Ishikawa (cell line): ENCODE measurements around the gene ELL2.

Experiments
- CEBPB ChIP-seq: IDR thresholded peaks from 2 replicates; pipeline ENCODE4 v1.6.1; 2012
- CREB1 ChIP-seq: IDR thresholded peaks from 2 replicates; pipeline ENCODE4 v1.6.1; 2012; ENCODE audit warnings: low read depth
- EGR1 ChIP-seq: IDR thresholded peaks from 2 replicates; pipeline ENCODE4 v1.6.1; 2012
- EP300 ChIP-seq: IDR thresholded peaks from 2 replicates; pipeline ENCODE4 v1.6.1; 2012; ENCODE audit warnings: borderline replicate concordance
- FOXM1 ChIP-seq: IDR thresholded peaks from 2 replicates; pipeline ENCODE4 v1.6.1; 2012; ENCODE audit warnings: low read depth, borderline replicate concordance
- NFIC ChIP-seq: IDR thresholded peaks from 2 replicates; pipeline ENCODE4 v1.6.1; 2012
- RAD21 ChIP-seq: IDR thresholded peaks from 2 replicates; pipeline ENCODE4 v1.6.1; 2012; ENCODE audit warnings: low read depth
- TAF1 ChIP-seq: IDR thresholded peaks from 2 replicates; pipeline ENCODE4 v1.6.1; 2012; ENCODE audit warnings: low read depth, mild to moderate bottlenecking
- TCF12 ChIP-seq: IDR thresholded peaks from 2 replicates; pipeline ENCODE4 v1.6.1; 2012; ENCODE audit warnings: low read depth
- TEAD4 ChIP-seq: IDR thresholded peaks from 2 replicates; pipeline ENCODE4 v1.6.1; 2012
- YY1 ChIP-seq: IDR thresholded peaks from 2 replicates; pipeline ENCODE4 v1.6.1; 2012; ENCODE audit warnings: low read depth
- ZBTB7A ChIP-seq: IDR thresholded peaks from 2 replicates; pipeline ENCODE4 v1.6.1; 2012; ENCODE audit warnings: low read depth
- TF ChIP-seq, protein P1 (sequence below): IDR thresholded peaks from 2 replicates; pipeline ENCODE4 v1.6.1; 2012
- TF ChIP-seq, protein P2 (sequence below): IDR thresholded peaks from 2 replicates; pipeline ENCODE4 v1.6.1; 2012; ENCODE audit warnings: low read depth, mild to moderate bottlenecking
- TF ChIP-seq, protein P3 (sequence below): IDR thresholded peaks from 2 replicates; pipeline ENCODE4 v1.6.1; 2012

ELL2 gene

DNA sequence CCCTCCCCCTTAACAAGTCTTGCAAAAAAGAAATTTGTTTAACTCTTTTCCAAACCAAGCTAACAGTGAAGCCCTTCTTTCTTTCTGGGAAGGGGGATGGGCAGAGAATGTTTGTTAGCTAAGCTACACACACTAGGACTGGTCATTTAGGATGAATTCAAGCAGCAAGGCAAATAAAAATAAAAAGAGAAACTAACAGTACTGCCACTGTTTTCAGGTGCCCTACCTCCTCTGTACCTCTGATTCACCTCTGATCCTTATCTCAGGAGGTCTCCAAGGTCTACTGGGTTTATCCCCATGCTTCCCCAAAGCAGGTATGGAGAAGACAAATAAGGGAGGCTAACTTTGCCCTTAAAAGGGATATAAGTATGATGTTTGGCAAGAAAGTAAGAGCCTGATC is 52.9 kb downstream of the ELL2 start:
- no peak for TF ChIP-seq CREB1
- TF ChIP-seq, protein P1, sequence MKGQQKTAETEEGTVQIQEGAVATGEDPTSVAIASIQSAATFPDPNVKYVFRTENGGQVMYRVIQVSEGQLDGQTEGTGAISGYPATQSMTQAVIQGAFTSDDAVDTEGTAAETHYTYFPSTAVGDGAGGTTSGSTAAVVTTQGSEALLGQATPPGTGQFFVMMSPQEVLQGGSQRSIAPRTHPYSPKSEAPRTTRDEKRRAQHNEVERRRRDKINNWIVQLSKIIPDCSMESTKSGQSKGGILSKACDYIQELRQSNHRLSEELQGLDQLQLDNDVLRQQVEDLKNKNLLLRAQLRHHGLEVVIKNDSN: no peak
- TF ChIP-seq TCF12: no peak
- TF ChIP-seq TAF1: no peak
- TF ChIP-seq FOXM1: no peak
- TF ChIP-seq CEBPB: no peak
- no peak for TF ChIP-seq EGR1
- TF ChIP-seq YY1: no peak
- no peak for TF ChIP-seq TEAD4
- no peak for TF ChIP-seq EP300
- no peak for TF ChIP-seq ZBTB7A
- no peak for TF ChIP-seq RAD21
- TF ChIP-seq NFIC: no peak
- TF ChIP-seq, protein P2, sequence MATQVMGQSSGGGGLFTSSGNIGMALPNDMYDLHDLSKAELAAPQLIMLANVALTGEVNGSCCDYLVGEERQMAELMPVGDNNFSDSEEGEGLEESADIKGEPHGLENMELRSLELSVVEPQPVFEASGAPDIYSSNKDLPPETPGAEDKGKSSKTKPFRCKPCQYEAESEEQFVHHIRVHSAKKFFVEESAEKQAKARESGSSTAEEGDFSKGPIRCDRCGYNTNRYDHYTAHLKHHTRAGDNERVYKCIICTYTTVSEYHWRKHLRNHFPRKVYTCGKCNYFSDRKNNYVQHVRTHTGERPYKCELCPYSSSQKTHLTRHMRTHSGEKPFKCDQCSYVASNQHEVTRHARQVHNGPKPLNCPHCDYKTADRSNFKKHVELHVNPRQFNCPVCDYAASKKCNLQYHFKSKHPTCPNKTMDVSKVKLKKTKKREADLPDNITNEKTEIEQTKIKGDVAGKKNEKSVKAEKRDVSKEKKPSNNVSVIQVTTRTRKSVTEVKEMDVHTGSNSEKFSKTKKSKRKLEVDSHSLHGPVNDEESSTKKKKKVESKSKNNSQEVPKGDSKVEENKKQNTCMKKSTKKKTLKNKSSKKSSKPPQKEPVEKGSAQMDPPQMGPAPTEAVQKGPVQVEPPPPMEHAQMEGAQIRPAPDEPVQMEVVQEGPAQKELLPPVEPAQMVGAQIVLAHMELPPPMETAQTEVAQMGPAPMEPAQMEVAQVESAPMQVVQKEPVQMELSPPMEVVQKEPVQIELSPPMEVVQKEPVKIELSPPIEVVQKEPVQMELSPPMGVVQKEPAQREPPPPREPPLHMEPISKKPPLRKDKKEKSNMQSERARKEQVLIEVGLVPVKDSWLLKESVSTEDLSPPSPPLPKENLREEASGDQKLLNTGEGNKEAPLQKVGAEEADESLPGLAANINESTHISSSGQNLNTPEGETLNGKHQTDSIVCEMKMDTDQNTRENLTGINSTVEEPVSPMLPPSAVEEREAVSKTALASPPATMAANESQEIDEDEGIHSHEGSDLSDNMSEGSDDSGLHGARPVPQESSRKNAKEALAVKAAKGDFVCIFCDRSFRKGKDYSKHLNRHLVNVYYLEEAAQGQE: no peak
- TF ChIP-seq, protein P3, sequence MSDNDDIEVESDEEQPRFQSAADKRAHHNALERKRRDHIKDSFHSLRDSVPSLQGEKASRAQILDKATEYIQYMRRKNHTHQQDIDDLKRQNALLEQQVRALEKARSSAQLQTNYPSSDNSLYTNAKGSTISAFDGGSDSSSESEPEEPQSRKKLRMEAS: no peak

DNA sequence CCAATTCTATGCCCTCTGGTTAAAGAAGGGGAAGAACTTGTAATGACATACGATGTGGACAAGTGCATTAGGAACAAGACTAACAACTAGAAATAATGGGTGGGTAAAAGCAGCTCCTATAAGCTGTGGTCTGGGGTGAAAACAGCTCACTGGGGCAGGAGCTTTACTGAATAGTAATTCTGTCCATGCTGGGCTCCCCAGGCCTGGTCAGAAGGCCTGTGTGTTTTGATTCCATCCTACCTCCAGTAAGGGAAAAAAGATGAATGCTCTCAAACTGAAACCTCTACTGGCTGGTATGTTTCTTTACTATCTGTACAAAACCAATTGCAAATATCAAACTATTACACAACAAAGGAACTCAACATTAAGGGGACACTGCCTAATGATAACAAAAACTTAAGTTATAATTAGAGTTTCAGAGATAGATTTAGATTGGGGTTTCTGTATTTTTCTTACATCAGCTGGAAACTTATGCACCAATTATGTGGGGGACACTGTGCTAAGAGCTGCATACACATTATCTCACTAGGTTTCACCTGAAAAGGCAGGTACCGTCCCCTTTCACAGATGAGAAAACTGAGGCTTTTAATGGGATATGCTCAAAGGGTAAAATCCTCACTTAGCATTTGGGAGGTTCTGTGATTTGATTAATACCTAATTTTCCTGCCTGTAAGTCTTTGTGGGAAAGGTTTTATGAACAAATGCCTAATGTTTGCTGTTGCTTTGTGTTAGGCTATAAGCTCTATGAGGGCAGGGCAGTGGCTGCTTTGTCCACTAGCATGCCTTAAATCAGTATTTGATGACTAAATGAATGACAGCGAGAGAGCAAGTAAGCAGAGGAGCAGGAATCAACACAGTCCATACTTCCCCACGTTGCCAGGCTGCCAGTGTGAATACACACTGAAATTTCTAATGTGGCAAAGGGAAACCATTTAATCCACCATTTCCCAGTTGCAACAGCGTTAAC is 53.6 kb downstream of the ELL2 start:
- TF ChIP-seq EGR1 (no peak), FOXM1 (no peak), TEAD4 (no peak), CREB1 (no peak), YY1 (no peak), ZBTB7A (no peak), EP300 (no peak), TCF12 (no peak), RAD21 (no peak), CEBPB (no peak)
- TF ChIP-seq, protein P1: no peak
- TF ChIP-seq, protein P3: no peak
- TF ChIP-seq, protein P2: no peak

DNA sequence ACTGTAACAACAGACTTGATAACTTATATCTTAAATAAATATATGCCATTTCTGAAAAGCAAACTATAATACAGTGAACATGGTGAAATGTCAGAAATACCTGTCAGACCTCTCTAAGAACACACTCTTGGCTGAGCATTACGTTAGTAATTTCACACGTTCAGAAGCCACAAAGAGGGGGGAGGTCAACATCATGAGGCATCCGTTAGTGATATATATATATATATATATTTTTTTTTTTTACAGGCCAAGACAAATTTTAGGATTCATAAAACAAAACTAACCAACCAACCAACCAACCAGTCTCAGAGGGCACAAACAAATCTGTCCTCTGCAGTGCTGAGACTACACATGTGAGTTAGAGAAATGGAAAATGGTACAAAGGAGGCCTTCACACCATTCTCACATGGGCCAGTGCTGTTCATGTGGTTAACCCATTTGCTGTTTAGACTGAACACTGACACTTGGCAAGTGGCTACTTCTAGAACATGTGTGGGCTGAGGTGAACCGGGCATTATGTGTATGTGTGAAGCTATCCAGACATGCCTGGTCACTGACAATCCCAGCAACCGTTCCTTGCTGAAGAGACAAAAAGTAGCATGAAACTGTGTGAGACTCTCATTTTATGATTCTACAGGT is 54.5 kb downstream of the ELL2 start:
- TF ChIP-seq CEBPB (no peak), RAD21 (no peak), TEAD4 (no peak), YY1 (no peak), NFIC (no peak), EP300 (no peak), ZBTB7A (no peak), TAF1 (no peak), EGR1 (no peak)
- TF ChIP-seq, protein P1: no peak
- TF ChIP-seq, protein P2: no peak
